Activated CD4-positive, alpha-beta T cell treated with anti-CD3 and anti-CD28 coated beads, Interleukin-10, Interleukin-2, amounts not matched to agents 100 ng/mL and 50 ng/mL, durations not matched to agents 16 hours and 8 hours (primary cell): ENCODE results near the gene S100A11.
"Not testable (repeated sequence)": the region's sequence is repeated elsewhere in the genome, so short reads cannot be mapped to it uniquely, and the experiment has no call there.

Experiments
- DNase-seq: peaks from one replicate; pipeline ENCODE4 v3.0.0-alpha.2; 2020

S100A11 gene

DNA sequence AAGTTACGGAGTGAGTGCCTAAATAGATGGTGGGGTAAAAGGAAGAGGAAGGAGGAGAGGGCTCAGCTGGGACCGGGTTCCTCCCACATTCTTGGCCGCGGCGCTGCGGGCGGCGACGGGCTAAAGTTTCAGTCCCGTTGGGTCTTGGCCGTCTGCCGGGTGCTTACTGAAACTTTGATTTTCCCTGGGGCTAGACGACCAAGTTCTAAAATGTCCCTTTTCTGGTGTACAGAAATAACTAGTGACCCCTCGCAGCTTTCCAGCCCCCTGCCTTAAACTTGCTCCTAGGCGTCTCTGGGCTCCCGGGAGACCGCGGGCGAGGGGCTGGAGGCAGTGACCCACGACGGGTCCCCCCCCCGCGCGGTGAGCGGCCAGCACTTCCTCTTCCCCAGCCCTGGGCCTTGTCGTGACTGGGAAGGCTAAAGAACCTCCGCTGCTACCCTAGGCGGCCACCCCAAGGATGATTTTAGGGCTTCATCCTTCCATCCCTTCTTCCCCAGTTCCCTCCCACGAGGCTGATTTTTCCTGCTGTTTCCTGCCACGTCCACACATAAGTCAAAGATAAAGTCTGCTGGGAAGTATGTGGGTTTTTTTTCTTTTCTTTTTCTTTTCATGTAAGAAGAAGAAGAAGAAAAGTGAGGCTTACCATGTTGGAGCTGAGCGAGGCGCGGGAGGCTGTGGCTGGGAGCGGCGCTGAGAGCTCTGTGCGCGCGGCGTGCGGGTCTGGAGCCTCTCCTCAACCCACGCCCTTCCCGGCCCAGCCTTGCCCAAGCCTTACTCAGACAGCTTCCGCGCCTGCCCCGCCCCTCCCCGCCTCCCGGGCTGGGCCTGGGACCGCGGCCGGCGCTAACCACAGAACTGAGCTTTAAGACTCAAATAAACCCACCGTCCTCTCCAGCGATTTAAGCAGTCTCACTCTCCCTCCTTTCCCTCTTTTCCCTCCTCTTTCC lies at the start of gene S100A11:
TSS of gene S100A11 (minus strand) at position 738 of the 950 bp plus-strand sequence. CDS start at position 649, 89 bp downstream.
- DNase-seq = peak; percentile 89

DNA sequence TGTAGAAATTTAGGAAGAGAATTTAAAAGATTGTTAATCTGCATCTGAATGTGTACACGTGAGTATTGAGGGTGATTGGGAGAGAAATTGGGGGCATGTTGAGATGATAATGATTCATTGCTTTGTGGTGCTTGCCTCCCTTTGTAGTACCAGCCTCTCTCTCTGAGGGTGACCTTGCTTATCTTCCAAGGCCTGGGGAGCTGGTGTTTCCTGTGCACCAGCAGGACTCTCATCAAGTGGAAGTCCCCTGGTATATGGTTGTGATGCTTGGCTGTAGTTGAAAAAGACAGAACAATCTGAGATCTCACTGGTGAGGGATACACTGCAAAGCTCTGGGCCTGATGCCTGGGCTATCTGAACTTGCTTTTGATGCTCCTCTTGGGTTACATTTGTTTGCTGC lies 48.0 kb upstream of the S100A11 start:
- DNase-seq = no peak

DNA sequence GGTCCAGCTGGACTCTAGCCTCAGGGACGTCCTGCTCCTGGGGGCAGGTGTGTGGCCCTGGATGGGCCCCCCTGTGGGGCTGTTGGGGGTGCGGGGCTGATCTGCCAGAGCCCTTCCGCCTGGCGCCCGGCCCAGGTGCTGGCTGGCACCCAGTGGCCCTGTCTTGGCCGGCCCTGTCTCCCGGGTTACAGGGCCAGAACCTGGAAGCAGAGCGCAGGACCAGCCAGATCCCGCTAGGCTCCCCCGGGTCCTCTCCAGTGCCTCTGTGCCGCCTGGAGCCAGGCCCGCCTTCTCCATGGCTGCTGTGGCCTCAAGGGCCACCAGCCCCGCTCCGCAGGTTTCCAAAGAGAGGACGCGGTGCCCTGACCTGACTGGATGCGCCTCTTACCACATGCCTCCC lies 44.2 kb upstream of the S100A11 start:
- not testable (repeated sequence) for DNase-seq

DNA sequence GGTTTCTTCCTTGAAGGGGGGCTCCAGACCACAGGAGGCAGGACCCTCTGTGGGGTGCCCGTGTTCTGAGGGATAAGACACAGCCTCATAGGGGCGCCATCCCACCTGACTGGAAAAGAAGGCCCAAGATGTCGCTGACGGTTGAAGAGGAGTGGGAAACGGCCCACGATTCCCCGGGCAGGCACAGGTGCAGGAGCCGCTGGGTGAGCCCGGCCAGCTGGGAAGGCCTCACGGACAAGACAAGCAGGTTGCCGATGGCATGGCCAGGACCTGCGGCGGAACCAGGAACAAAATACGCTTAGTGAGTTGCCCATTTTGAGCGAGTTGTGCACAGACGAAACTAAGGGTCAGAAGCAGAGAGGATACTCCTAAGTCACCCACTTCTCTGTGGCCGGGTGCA lies 43.7 kb upstream of the S100A11 start:
- DNase-seq = not testable (repeated sequence)

DNA sequence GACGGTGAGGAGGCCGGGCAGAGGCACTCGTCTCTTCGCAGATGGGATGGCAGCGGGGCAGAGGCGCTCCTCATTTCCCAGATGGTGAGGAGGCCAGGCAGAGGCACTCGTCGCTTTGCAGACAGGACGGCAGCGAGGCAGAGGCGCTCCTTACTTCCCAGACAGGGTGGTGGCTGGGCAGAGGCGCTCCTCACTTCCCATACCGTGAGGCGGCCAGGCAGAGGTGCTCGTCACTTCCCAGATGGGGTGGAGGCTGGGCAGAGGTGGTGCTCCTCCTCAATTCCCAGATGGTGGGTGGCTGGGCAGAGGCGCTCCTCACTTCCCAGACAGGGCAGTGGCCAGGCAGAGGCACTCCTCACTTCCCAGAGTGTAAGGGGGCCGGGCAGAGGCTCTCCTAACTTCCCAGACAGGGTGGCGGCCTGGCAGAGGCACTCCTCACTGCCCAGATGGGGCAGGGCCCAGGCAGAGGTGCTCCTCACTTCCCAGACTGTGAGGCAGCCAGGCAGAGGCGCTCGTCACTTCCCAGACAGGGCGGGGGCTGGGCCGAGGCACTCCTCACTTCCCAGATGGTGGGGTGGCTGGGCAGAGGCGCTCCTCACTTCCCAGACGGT lies 42.1 kb upstream of the S100A11 start:
- DNase-seq = no peak

DNA sequence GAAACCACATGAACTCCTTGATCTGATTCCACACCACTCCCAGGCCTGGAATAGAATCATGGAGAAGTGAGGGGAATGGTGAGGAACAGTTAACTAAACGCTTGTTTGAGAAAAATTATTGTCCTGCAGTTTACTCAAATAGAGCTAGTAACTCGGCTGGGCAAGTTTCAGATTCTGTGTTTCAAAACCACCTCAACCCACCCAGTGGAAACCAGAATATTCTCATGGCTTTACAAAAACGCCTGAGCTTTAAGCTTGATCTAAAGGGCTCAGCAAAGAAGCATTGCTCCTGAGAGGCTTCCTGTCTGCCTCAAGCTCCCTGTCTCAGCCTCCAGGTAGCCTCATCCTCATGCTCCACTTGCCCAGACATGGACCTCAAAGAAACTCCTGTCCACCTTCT lies 35.5 kb upstream of the S100A11 start:
- no peak for DNase-seq

DNA sequence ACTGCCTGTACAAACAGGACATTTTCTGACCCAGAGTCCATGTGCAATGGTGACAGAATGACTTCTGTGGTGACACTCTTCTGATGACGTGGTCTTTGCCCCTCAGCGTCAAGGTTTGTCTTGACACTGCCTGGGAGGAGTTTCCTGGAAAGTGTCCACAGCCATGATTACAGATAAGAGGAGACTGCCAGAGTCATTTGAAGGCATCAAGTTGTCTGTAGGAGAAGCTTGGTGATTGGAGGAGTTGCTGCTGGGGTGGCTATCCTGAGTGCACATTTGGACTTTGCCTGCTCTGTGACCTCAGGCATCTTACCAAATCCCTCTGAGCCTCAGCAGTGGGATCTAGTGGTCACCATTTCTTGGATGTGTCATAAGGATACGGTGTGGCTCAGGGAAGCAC lies 34.3 kb upstream of the S100A11 start:
- no peak for DNase-seq

DNA sequence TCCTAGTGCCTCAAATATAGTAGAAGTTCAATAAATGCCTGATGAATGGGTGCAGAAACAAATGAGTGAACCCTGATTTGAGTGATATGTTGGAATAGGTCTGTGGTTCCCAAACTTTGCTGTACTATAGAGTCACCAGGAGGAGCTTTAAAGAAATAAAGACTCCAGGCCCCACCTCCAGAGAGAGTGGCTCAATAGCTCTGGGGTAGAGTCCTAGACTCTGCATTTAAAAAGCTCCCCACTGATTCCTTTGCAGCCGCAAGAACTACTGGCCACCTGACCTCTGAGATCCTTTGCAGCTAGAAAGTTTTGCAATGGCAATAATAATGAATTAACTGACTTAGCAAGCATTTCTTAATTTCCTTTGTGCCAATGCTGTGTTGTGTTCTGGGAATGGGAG lies 31.1 kb upstream of the S100A11 start:
- no peak for DNase-seq

DNA sequence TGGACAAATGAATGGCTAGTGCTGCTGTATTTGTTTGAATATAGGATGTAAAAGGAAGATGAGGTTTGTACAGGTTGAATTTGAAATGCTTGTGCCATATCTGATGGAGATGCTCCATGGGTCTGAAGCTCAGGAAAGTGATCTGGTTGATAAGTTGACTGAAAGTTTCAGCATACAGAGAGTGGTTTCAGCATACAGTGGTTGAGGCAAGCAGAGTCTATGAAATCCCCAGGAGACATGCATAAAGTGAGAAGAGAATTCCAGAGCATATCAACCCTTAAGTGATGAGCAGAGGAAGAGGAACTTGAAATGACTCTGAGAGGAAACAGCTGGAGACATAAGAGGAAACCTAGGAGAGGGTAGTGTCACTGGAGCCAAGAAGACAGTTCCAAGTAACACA lies 30.3 kb upstream of the S100A11 start:
- no peak for DNase-seq

DNA sequence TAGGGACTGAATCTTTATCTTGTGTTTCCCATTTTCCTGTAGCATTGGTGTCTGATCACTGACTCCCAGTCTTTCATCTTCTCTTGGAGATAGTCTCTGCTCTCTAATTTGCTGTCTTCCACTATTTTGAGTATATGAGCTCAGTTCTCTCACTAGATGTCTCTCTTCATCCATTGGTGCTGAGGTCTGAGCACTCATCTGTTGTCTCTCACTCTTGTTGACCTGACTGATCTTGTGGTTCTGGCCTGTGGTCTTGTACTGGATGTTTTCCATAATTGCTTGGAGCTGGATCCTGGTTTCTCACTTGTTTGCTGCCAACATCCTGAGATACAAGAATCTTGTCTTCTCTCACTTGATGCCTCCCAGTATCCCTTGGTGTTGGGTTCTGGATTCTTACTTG lies 25.1 kb upstream of the S100A11 start:
- no peak for DNase-seq

DNA sequence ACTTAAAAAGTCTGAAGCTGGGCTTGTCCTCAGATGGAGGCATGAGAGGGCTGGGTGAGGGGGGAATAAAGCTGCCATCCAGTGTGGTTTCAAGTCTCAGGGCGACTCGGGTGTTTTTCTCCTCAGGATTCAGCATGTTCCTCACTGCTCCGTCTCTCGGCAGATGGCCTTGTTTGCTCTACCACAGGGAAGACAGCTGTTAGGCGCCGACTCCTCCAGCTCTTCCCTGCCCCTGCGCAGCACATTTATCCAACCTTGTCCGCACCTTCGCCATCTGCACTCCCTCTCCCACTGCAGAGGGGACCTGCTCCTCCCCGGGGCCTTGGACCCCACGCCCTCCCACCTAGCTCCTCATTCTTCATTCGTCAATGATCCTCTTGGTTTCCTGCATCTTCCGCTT lies 16.6 kb upstream of the S100A11 start:
- no peak for DNase-seq

DNA sequence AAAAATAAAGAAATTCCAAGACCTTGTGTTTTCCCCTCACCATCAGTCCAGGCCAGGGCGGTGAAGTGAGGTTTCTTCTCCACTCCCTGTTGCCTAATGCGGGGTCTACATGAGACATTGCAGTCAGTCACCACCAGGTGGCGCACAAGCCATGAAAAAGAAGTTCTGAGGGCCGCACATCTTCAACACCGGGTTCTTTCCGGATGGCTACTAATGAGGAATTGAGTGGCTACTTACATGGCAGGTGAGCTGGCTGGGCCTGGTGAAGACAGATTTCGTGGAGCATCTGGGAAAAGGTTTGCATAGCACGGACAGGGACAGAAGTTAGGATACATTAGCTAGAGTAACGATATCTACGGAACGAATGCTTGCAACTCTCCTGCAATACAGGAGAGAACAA lies 15.8 kb upstream of the S100A11 start:
- DNase-seq = peak; percentile 85

DNA sequence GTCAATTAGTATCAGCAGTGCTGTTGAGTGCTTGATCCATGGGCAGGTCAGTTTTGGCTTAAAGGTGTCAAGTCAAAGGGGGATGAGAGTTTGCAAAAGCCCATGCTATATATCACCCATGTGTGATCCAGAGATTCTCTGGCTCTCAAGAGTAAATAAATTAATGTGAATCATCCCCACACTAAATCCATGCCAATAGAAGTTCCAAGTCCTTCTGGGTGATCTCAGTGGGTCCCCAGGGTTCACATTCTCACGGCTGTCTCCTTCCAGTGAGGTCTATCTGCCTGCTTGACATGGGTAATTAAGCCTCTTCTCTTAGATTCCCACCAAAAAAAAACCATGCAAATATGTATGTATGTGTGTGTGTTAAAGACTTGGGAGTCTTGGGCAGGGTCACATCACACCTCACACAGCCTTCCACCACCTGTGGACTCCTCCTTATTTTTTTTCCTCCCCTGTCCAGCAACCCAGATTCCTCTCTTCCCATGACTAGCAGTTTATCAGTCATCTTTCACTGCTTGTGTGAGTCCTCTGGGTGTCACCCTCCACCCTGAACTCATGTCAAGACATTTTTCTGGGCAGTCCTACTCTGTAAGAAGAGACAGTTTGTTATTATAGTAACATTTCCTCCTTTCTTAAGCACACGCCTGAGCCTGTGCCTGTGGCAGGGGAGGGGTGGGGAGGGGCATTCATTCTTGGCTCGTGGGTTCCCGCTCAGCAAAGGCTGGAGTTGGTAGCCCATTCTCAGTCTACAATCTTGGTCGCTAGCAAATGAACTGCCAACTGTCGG lies 14.3 kb upstream of the S100A11 start:
- no peak for DNase-seq

DNA sequence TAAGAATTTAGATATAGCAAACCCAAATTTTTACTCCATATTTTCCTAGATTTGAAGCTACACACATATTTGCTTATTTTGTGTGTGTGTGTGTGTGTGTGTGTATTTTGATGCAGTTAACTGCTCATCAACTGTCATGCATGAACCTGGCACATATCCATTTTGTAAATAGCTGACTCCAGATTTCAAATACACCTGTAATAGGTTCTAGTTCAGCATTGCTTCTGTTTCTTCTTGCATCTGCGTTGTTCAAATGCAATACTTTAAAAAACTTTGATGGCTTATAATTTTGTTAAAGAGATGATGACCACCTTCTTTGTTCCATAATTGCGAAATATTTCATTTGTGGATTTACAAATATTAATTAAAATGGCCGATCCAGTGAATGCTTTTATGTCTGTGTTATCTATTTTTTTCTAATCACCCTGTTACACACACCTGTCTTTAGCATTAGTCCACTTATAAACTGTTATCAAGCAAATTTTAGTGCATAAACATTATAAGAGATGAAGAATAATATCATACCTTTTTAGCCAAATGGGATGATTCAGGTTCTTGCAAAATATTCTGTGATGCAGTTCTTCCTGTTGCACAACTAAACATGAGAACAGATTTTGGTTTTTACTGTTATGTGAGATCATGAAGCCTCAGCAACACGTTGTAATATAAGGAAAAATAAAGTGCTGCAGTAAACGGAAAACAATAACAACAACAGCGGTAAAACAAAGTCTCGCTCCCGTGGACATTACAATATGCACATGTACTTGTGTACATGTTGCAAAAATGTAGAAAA lies 12.7 kb upstream of the S100A11 start:
- peak; percentile 52 for DNase-seq

DNA sequence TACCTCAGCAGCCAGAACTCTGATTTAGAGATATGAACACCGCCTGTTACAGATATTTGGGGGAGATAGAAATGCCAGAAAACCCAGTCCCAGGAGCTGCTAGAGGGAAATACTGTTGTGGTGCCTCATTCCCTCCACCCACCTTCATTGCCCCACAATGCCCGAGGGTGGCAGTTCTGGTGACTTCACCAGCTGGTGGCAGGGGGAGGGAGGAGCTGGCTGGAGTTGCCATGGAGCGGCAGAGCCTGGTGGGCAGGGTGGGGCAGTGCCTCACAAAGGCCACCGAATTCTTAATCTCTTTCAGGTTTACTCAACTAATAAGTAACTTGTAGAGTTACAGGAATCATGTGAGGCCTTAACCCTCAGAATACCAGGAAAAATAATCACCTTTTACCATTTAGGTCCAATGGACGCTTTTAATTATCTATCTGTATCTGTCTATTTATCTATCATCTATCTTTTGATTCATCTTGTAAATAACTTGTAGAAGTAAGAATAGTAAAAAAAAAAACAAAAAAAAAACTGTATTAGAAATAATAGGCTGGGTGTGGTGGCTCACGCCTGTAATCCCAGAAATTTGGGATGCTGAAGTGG lies 11.7 kb upstream of the S100A11 start:
- peak; percentile 89 for DNase-seq

DNA sequence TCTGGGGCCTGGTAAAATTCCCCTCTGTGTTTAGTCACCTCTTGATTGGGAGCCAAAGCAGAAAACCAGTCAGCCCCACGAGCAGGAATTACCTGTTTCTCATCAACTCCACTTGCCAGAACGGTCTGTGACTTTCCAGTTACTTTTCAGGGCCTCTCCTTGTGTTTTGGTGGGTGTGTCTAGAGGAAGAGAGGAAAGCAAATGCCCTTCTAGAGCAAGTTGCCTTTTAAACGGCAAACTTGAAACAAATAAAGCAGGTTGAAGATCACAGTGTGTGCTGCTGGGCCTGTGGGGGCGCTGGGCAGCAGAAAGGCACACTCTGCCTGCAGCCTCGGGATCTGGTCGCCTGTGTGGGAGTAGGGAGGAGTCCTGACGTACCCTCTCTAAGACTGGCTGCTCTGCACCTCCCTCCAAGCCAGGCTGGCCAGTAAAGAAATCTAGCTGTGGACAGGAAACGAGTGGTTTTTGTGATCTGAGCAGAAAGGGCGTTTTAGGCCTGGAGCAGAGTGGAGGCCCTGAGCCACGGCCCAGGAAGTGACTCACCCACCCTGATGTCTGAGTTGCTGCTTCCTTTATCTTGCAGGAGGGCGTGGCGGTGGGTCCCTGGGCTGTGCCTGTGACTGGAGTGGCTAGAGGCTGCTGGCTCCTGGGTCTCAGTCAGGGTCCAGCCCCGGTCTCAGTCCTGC lies 11.1 kb upstream of the S100A11 start:
- DNase-seq = peak; percentile 98

DNA sequence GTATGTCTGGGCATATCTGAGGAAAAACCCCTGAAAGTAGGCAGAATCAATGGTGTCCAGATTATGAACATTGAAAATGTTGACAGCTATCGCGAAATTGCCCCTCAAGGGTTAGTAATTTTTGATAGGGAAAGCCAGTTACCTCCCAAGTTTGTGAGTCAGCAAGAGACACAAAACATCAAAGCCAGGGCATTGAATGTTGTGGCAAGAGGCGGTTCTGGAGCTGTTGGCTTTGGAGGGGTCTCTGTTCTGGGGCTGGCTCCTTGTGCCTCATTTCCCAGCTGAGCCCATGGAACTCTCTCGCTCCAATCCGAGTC lies 10.6 kb upstream of the S100A11 start:
- peak; percentile 23 for DNase-seq

DNA sequence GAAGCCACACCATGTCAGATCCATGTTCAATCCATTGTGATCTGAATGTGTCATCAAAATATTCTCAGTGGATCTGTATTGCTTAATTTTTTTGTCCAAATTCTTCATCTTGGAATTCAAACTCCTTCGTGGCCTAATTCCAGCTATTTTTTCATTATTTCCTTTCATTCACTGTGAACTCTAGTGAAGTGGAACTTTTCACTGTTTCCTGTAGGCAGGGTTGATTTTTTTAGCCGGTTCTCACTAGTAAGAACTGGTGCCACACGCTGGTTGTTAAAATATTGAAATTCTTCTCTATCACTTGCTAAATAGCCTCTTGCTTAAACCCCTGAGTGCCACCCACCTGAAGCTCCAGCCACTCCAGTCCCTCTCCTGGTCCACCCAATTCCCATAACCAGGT lies 7.6 kb upstream of the S100A11 start:
- no peak for DNase-seq

DNA sequence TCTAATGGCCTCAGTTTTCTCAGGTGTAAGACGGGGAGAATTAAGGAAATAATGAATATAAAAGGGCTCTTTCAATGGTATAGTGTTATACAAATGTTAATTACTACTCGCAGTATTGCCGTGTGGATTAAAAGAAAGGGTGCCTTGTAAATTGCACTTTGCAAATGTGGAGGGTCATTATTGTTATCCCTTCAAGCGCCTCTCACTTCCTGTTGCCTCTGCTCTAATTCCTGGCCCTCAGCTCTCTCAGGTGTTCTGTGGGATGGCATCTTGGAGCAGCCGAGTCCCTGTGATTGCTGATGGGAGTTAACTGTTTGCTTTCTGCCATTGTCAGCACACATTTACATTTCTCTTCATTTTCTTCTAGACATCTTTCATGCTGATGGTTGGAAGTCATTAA lies 7.1 kb upstream of the S100A11 start:
- DNase-seq = no peak

DNA sequence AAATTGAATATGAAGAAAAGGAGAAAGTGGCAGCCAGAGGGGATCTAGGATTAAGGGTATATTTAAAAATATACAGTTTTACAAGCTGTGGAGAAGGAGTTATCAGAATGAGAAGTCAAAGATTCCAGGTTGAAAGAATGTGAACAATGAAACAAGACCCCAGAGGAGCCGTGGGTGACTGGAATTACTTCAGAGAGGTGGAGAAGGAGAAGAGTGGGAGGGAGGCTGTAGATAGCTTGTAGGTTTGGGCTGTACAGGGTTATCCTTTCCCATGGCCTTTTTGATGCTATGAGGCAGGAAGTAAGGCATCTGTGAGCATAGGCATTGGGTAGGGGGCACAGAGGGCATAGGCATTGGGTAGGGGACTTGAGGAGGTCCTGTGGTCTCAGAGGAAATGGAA lies 5.2 kb upstream of the S100A11 start:
- DNase-seq = no peak

DNA sequence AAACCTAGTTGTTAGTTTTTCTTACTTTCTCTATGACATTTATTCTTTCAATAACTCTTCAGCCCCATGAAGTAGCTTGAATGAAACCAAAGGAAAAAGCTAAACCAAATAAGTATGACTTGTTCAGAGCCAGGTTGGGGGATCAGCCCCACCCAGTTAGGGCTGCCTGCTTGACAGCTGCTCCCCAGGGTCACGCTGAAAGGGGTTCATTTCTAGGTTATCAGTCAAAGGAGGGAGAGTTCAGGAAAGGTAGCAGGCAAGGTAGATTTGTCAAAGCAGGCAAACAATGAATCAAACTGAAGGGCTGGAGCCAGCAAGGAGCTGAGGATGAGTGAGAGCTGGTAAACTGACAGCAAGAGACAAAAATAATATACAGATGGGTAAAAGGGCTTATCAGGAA lies 3.1 kb upstream of the S100A11 start:
- no peak for DNase-seq

DNA sequence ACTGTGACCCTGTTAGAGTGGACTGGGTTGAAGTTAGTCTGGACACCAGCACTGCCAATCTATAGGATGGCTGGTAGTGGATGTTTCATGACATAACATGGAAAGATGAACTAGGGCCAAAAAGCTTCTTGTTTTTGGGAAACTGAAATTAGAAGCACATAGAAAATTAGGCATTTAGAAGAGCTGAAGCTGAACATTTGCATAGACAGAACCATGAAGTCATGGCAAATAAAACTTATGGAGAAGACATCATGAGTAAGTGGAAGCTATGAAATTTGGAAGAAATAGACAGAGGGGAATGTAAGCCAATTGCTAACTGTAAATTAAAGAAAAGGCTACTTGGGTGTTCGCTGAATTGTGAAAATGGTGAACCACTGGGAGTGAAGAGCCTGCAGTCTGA lies 2.7 kb upstream of the S100A11 start:
- no peak for DNase-seq
